Sigmoid colon (tissue), 7 donors: ENCODE measurements around the gene RUFY4. TPM values are rescaled to one million over a fixed set of nuclear protein-coding genes. Genes with fewer than 3 reads are reported as not detected.

Experiments used
- DNase-seq: peaks from one replicate; pipeline ENCODE4 v3.0.0-alpha.2; 2019
- H3K27ac ChIP-seq, 4 donors: fragments of 200-600 bp; sonication (generic); one replicate each; pipeline ENCODE4 v1.5.1; 2016 to 2019; ENCODE audit warnings: mild to moderate bottlenecking in 1 of 4
- H3K27me3 ChIP-seq, 3 donors: fragments of 200-600 bp; sonication (generic); one replicate each; pipeline ENCODE4 v1.5.1; 2019; ENCODE audit warnings: mild to moderate bottlenecking in 1 of 3
- H3K36me3 ChIP-seq, 4 donors: fragments of 200-600 bp; sonication (generic); one replicate each; pipeline ENCODE4 v1.5.1; 2016 to 2019
- H3K4me1 ChIP-seq, 4 donors: fragments of 200-600 bp; sonication (generic); one replicate each; pipeline ENCODE4 v1.5.1; 2017 to 2019
- H3K4me3 ChIP-seq, 4 donors: fragments of 200-600 bp; sonication (generic); one replicate each; pipeline ENCODE4 v1.5.1; 2017 to 2019; ENCODE audit warnings: mild to moderate bottlenecking in 2 of 4, moderate library complexity in 1 of 4
- H3K9me3 ChIP-seq, 4 donors: fragments of 200-600 bp in 3 of 4; sonication (generic) in 3 of 4; one replicate each; pipeline versions ENCODE4 v1.5.1 to v1.6.1; 2013 to 2019
- CTCF ChIP-seq, 4 experiments: fragments of 450-650 bp in 3 of 4; fragments of 200-600 bp in 1 of 4; IDR thresholded peaks; one replicate each; pipeline ENCODE4 v1.5.1; 2016 to 2019; ENCODE audit warnings: antibody characterized with exemption in 4 of 4, mild to moderate bottlenecking in 3 of 4, moderate library complexity in 2 of 4
- EP300 ChIP-seq, 4 donors: sonication (generic); formaldehyde crosslinking; IDR thresholded peaks; one replicate each; pipeline ENCODE4 v1.6.1; 2017; ENCODE audit warnings: antibody characterized with exemption in 4 of 4
- POLR2A ChIP-seq, 2 donors: fragments of 450-650 bp; IDR thresholded peaks; one replicate each; pipeline ENCODE4 v1.6.1; 2016; ENCODE audit warnings: antibody characterized with exemption in 2 of 2, mild to moderate bottlenecking in 2 of 2, moderate library complexity in 2 of 2
- POLR2AphosphoS5 ChIP-seq, 4 donors: sonication (generic); formaldehyde crosslinking; IDR thresholded peaks; one replicate each; pipeline ENCODE4 v1.6.1; 2017; ENCODE audit warnings: antibody characterized with exemption in 4 of 4
- WGBS, 2 donors: extraction: QIAGEN DNeasy Blood & Tissue Kit; methylation state at CpG; one replicate each; pipeline ENCODE4 v1.1.7; 2013; 5-methylcytosine and 5-hydroxymethylcytosine counted together
- intact Hi-C: fragments of 100-400 bp; cut with DNase I; formaldehyde crosslinking; loops from one replicate; pipeline ENCODE4 v1.15.1; 2023
- polyA plus RNA-seq, 3 donors: library from polyadenylated mRNA; stranded (reverse); fragments of 200-250 nt; gene quantifications; one replicate each; pipeline ENCODE4 v1.2.3, GENCODE V29; 2013
- total RNA-seq, 4 donors: library from RNA; depleted of rRNA; stranded (reverse); fragments of >200 nt; gene quantifications; one replicate each; pipeline ENCODE4 v1.1.0, GENCODE V29; 2016
- donor health status: healthy with polysubstance abuse.
- donor health status: Bipolar disorder and iron deficiency.
- donor health status: healthy.

RUFY4 gene
- total and polyA plus RNA-seq, 7 donors, result 0.16 to 0.73 (median 0.55) TPM; not detected in 4

DNA sequence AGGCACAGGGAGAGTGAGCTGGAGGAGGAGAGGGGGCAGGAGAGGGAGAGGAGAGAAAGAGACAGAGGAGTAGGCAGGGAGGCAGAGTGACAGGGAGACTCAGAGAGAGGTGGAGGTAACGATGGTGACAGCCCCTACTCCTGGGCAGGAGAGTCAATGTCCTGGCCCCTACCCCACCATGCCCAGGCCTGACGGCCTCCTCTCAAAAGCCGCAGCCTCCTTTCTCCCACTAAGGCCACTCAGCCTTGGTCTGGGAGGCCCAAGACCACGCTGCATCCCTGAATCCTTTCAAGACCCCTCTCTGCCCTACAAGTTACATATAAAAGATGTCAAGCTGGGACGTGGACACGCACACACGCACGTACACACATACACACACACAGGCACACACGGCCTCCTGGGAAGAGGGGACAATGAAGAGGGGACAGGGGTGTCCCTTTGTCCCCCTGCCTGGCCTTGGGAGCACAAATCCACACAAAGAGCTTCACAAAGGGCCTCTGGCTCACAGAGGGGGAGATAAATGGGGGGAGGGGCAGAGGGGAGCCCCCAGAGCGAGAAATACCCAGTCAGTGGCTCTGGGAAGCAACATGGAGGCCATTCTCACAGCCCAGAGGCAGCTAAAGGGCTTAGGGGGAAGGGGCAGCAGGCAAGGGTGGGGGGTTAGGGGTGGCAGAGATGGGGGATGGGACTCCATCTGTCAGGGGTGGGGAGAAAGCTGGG is 46.8 kb upstream of the RUFY4 start:
- no peak for TF ChIP-seq POLR2AphosphoS5 (IDR thresholded peaks at IDR 0.05)
- no peak for TF ChIP-seq CTCF (IDR thresholded peaks at IDR 0.05)
- no peak for TF ChIP-seq POLR2A (IDR thresholded peaks at IDR 0.05)
- no peak for TF ChIP-seq EP300 (IDR thresholded peaks at IDR 0.05)
- Histone ChIP-seq H3K27ac (no peak overlapping the region), H3K9me3 (no peaks in the 10 kb centered on the region), H3K27me3 (no peaks in the 10 kb centered on the region), H3K4me1 (peaks cover 0 to 27% (median 21%) of the 10 kb centered on the region in 4 donors), H3K36me3 (no peaks in the 10 kb centered on the region), H3K4me3 (no peak overlapping the region)
- WGBS, 2 donors, result 81 to 89% methylated on average over 10 of the region's 10 CpGs
- intact Hi-C loops, result no loop called here
- peak; percentile 39 for DNase-seq

- Histone ChIP-seq H3K9me3 (no peaks in the 10 kb centered on the region), H3K36me3 (no peaks in the 10 kb centered on the region), H3K27me3 (no peaks in the 10 kb centered on the region), H3K4me1 (peaks cover 0 to 20% (median 16%) of the 10 kb centered on the region in 4 donors), H3K4me3 (no peak overlapping the region), H3K27ac (no peak overlapping the region)
- intact Hi-C loops, result no loop called here
- peak; percentile 28 for DNase-seq
- no peak for TF ChIP-seq POLR2A (IDR thresholded peaks at IDR 0.05)
- no peak for TF ChIP-seq EP300 (IDR thresholded peaks at IDR 0.05)
- no peak for TF ChIP-seq CTCF (IDR thresholded peaks at IDR 0.05)
- TF ChIP-seq POLR2AphosphoS5 (IDR thresholded peaks at IDR 0.05), result no peak
- 67 to 88% methylated on average over 7 of the region's 7 CpGs for WGBS, 2 donors
Measured at GRCh38 chr2:218022851-218023530, 46.1 kb upstream of the RUFY4 start.

DNA sequence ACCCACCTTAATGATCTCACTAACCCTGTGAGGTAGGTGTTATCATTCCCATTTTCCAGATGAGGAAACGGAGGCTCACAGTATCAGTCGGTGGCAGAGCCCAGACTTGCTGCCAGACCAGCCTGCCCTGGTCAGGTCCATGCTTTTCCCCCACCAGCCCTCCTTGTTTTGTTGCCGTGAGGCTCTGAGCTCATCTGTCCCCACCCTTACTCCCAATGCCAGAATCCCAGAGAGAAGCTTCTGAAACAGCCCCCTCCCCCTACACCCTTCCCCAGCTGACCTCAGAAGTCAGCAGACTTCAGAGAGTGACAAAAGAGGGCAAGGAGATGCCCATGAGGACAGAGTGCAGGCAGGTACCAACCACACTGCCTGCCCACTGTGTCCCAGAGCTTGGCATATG is 45.4 kb upstream of the RUFY4 start:
- no peaks in the 10 kb centered on the region for H3K36me3 ChIP-seq
- H3K9me3 ChIP-seq, result no peaks in the 10 kb centered on the region
- WGBS, 2 donors, result 72 to 88% methylated on average over 3 of the region's 3 CpGs
- no peaks in the 10 kb centered on the region for H3K27me3 ChIP-seq
- H3K4me3 ChIP-seq, result no peak overlapping the region
- H3K4me1 ChIP-seq, result peaks cover 0 to 19% (median 11%) of the 10 kb centered on the region in 4 donors
- DNase-seq, result peak; percentile 26
- intact Hi-C loops, result no loop called here
- no peak overlapping the region for H3K27ac ChIP-seq
- TF ChIP-seq CTCF (IDR thresholded peaks at IDR 0.05) (no peak), EP300 (IDR thresholded peaks at IDR 0.05) (no peak), POLR2A (IDR thresholded peaks at IDR 0.05) (no peak), POLR2AphosphoS5 (IDR thresholded peaks at IDR 0.05) (no peak)

GRCh38 chr2:218024336-218024735 is 44.7 kb upstream of the RUFY4 start:
- Histone ChIP-seq H3K36me3 (no peaks in the 10 kb centered on the region), H3K4me3 (no peak overlapping the region), H3K4me1 (peaks cover 0 to 26% (median 11%) of the 10 kb centered on the region in 4 donors), H3K9me3 (no peaks in the 10 kb centered on the region), H3K27me3 (no peaks in the 10 kb centered on the region), H3K27ac (no peak overlapping the region)
- TF ChIP-seq EP300 (IDR thresholded peaks at IDR 0.05), result no peak
- no peak for TF ChIP-seq POLR2AphosphoS5 (IDR thresholded peaks at IDR 0.05)
- no peak for TF ChIP-seq CTCF (IDR thresholded peaks at IDR 0.05)
- no peak for TF ChIP-seq POLR2A (IDR thresholded peaks at IDR 0.05)
- DNase-seq, result peak; percentile 22
- 80 to 90% methylated on average over 2 of the region's 2 CpGs for WGBS, 2 donors
- intact Hi-C loops, result no loop called here
